HUDEP-2 (cell line): Measurements from ENCODE around the gene AATF.

Source experiments
- DNase-seq, 76 experiments: peaks; one replicate each; lab custom pipeline; 2025; ENCODE audit not compliant: unreplicated experiment in 76 of 76; lab: John Stamatoyannopoulos, UW

Gene AATF

GRCh38 chr17:37037590-37038155, 88.9 kb downstream of the AATF start:
- no peak for DNase-seq

- no peak for DNase-seq
These were observed 90.5 kb downstream of the AATF start for GRCh38 chr17:37039269-37039668.

GRCh38 chr17:37041932-37042331, 93.2 kb downstream of the AATF start:
- DNase-seq: no peak

- DNase-seq: no peak
These were observed 94.4 kb downstream of the AATF start for GRCh38 chr17:37043201-37043600.

- DNase-seq: no peak
These were observed 96.7 kb downstream of the AATF start for GRCh38 chr17:37045351-37045922.

GRCh38 chr17:37047631-37048104, 98.9 kb downstream of the AATF start:
- peak in 69 of 76 experiments; percentile 4 to 84 (median 53) for DNase-seq

- DNase-seq: no peak
These were observed 100.1 kb downstream of the AATF start for GRCh38 chr17:37048811-37049210.

- DNase-seq: no peak
These were observed 102.2 kb downstream of the AATF start for GRCh38 chr17:37050920-37051319.

- no peak for DNase-seq
These were observed 102.6 kb downstream of the AATF start for GRCh38 chr17:37051381-37051780.

GRCh38 chr17:37051833-37052232, 103.1 kb downstream of the AATF start:
- DNase-seq: no peak

- no peak for DNase-seq
These were observed 103.7 kb downstream of the AATF start for GRCh38 chr17:37052450-37052849.

GRCh38 chr17:37054894-37055293, 106.1 kb downstream of the AATF start:
- no peak for DNase-seq

- DNase-seq: no peak
These were observed 107.9 kb downstream of the AATF start for GRCh38 chr17:37056622-37057021.

- no peak for DNase-seq
These were observed 110.7 kb downstream of the AATF start for GRCh38 chr17:37059493-37059892.

GRCh38 chr17:37060094-37060493, 111.3 kb downstream of the AATF start:
- no peak for DNase-seq

- DNase-seq: no peak
These were observed 112.2 kb downstream of the AATF start for GRCh38 chr17:37060928-37061327.

- DNase-seq: no peak
These were observed 113.3 kb downstream of the AATF start for GRCh38 chr17:37062021-37062420.

GRCh38 chr17:37064206-37064605, 115.5 kb downstream of the AATF start:
- no peak for DNase-seq

GRCh38 chr17:37064956-37065355, 116.2 kb downstream of the AATF start:
- DNase-seq: no peak

GRCh38 chr17:37065486-37066321, 117.0 kb downstream of the AATF start:
- no peak for DNase-seq

GRCh38 chr17:37066322-37067255, 117.8 kb downstream of the AATF start:
- DNase-seq: no peak
